Naive thymus-derived CD4-positive, alpha-beta T cell (primary cell): ENCODE data around the gene MAPK12. TPM values are rescaled to one million over a fixed set of nuclear protein-coding genes. Genes with fewer than 3 reads are reported as not detected.

Experiments
- ATAC-seq: fragments of 150-1000 bp; cut with Tn5 transposase; 2 replicates; pipeline ENCODE4 v1.10.0; 2021; ENCODE audit warnings: mild to moderate bottlenecking, moderate library complexity
- CTCF ChIA-PET: fragments of 350-600 bp; sonication (Branson Sonifier 250); formaldehyde crosslinking; loops from one replicate; lab custom pipeline; 2021; ENCODE audit warnings: antibody characterized with exemption; lab: Charles Lee
- POLR2A ChIA-PET: fragments of 350-600 bp; sonication (Branson Sonifier 250); formaldehyde crosslinking; loops from one replicate; lab custom pipeline; 2021; ENCODE audit warnings: antibody characterized with exemption, inconsistent platforms; lab: Charles Lee
- DNase-seq, 9 donors: peaks; one replicate each; pipeline versions ENCODE4 v3.0.0 to v3.0.0-alpha.2; 2020 to 2022; ENCODE audit warnings: mixed read lengths in 1 of 9
- H3K27ac ChIP-seq: one replicate; pipeline ENCODE4 v1.7.0; 2013; ENCODE audit warnings: mild to moderate bottlenecking, low read depth, low read length, moderate library complexity
- H3K27me3 ChIP-seq, 2 donors: one replicate each; pipeline ENCODE4 v1.7.0; 2013; ENCODE audit warnings: low read length in 2 of 2, mild to moderate bottlenecking in 2 of 2, moderate library complexity in 2 of 2; ENCODE audit not compliant: control insufficient read depth in 2 of 2, insufficient read depth in 2 of 2
- H3K36me3 ChIP-seq, 3 experiments: 1 replicate in 2 of 3; 2 replicates in 1 of 3; pipeline ENCODE4 v1.7.0; 2013; ENCODE audit warnings: low read length in 3 of 3, mild to moderate bottlenecking in 3 of 3, moderate library complexity in 1 of 3; ENCODE audit not compliant: insufficient read depth in 3 of 3, control insufficient read depth in 2 of 3
- H3K4me1 ChIP-seq, 2 donors: one replicate each; pipeline ENCODE4 v1.7.0; 2013; ENCODE audit warnings: low read length in 2 of 2, mild to moderate bottlenecking in 2 of 2, moderate library complexity in 1 of 2; ENCODE audit not compliant: control insufficient read depth in 2 of 2, insufficient read depth in 2 of 2
- H3K4me3 ChIP-seq: 2 replicates; pipeline ENCODE4 v1.7.0; 2013; ENCODE audit warnings: mild to moderate bottlenecking, low read length
- H3K9me3 ChIP-seq, 3 experiments: 1 replicate in 2 of 3; 2 replicates in 1 of 3; pipeline ENCODE4 v1.7.0; 2013; ENCODE audit warnings: low read length in 3 of 3; ENCODE audit not compliant: control insufficient read depth in 2 of 3
- H3K27ac Mint-ChIP-seq, 9 donors: one replicate each; pipeline ENCODE4 v1.8.0; 2020 to 2022; ENCODE audit warnings: mixed read lengths in 9 of 9, mild to moderate bottlenecking in 8 of 9, moderate library complexity in 5 of 9, inconsistent platforms in 2 of 9
- H3K27me3 Mint-ChIP-seq, 5 donors: one replicate each; pipeline ENCODE4 v1.8.0; 2021 to 2022; ENCODE audit warnings: mixed read lengths in 5 of 5, mild to moderate bottlenecking in 1 of 5
- H3K36me3 Mint-ChIP-seq, 5 donors: one replicate each; pipeline ENCODE4 v1.8.0; 2020 to 2022; ENCODE audit warnings: mixed read lengths in 5 of 5, mild to moderate bottlenecking in 3 of 5, inconsistent platforms in 1 of 5
- H3K4me1 Mint-ChIP-seq, 7 donors: one replicate each; pipeline ENCODE4 v1.8.0; 2020 to 2022; ENCODE audit warnings: mixed read lengths in 7 of 7, mild to moderate bottlenecking in 3 of 7, inconsistent platforms in 1 of 7
- H3K4me3 Mint-ChIP-seq, 10 donors: one replicate each; pipeline ENCODE4 v1.8.0; 2020 to 2022; ENCODE audit warnings: mild to moderate bottlenecking in 10 of 10, mixed read lengths in 10 of 10, moderate library complexity in 6 of 10, inconsistent platforms in 2 of 10
- H3K9me3 Mint-ChIP-seq, 11 donors: one replicate each; pipeline ENCODE4 v1.8.0; 2020 to 2022; ENCODE audit warnings: mixed read lengths in 11 of 11, mild to moderate bottlenecking in 4 of 11, inconsistent platforms in 1 of 11, moderate library complexity in 1 of 11
- intact Hi-C, 2 donors: fragments of 100-400 bp; cut with micrococcal nuclease; formaldehyde crosslinking; loops; one replicate each; pipeline ENCODE4 v1.15.1; 2023
- polyA plus RNA-seq, 2 donors: library from polyadenylated mRNA; unstranded; fragments of 300-500 nt; fragmentation: Illumina TruSeq; gene quantifications; one replicate each; pipeline ENCODE4 v1.2.3, GENCODE V29; 2021
- total RNA-seq, 6 experiments: library from RNA in 5 of 6; stranded (reverse) in 5 of 6; gene quantifications; 1 replicate in 5 of 6; 2 replicates in 1 of 6; pipeline ENCODE4 v1.2.3 and lab custom pipeline; 2021 to 2026

The MAPK12 gene
- total and polyA plus RNA-seq, 7 experiments from 2014 or later: 0.07 to 6.2 (median 2.1) TPM; not detected in 1

DNA sequence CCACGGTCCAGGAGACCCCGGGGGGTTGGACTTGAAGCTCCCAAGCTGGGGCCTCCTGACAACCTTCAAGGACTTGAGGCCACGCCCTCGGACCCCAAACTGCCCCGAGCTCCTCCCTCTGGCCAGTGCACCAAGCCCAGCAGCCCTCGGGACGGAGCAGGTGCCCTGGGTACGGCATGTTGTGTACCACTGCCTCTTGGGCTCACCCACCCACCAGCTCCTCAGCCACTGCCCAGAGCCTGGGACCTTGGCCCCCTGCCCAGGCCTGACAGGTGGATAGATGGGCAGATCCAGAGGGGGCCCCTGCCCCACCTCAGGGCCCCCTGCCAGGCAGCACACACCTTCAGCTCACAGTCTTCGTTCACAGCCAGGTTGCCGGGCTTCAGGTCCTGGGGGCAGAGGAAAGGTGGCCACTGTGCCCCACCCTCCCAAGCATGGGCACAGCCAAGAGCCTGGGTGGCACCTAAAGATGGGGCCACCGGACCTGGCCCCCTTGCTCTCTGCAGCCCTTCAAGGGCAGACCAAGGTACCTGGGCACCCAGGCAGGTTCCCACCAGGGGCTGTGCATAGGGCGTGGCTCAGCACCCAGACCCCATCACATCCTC, 5.1 kb downstream of the MAPK12 start:
- Mint-ChIP-seq H3K27me3 (peaks cover 0 to 13% (median 0%) of the 10 kb centered on the region in 5 donors), H3K36me3 (no peaks in the 10 kb centered on the region)
- POLR2A ChIA-PET: interaction anchor here (1.2 kb wide), 1 partner anchor 86 kb away, joined by 4 read pairs; no protein-coding TSS in a partner anchor

DNA sequence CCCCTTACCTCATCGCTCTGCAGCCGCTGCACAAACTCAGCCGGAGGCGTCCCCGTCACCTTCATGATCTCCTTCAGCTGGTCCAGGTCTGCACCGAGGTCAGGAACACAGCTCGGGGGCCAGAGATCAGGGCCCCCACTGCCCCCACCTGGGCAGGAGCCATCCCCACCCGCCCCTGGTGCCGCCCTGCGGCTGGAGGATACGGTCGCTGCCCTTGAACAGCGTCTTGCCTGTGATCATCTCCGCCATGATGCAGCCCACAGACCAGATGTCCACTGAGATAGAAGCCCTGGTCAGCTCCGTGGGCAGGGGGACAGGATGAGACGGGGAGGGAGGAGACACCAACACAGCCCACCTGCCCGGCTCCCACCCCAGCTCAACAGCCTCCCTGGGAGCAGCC, 5.9 kb downstream of the MAPK12 start:
- Mint-ChIP-seq H3K4me1 (peaks cover 0 to 5% (median 0%) of the 10 kb centered on the region in 7 donors), H3K27me3 (peaks cover 0 to 13% (median 0%) of the 10 kb centered on the region in 5 donors), H3K36me3 (peaks cover 0 to 1% (median 0%) of the 10 kb centered on the region in 5 donors), H3K9me3 (no peaks in the 10 kb centered on the region), H3K4me3 (no peak overlapping the region), H3K27ac (no peak overlapping the region)
- intact Hi-C loops: no loop called here
- POLR2A ChIA-PET: interaction anchor here (0.9 to 1.2 kb wide), 2 partner anchors 86 to 244 kb away, joined by 4 to 5 read pairs; no protein-coding TSS in a partner anchor
- no peaks in the 10 kb centered on the region for H3K27me3 ChIP-seq
- H3K4me1 ChIP-seq: peaks cover 1 to 12% of the 10 kb centered on the region in 2 donors
- ATAC-seq (no peak), DNase-seq (no peak)
- no peaks in the 10 kb centered on the region for H3K36me3 ChIP-seq
- H3K27ac ChIP-seq: no peak overlapping the region
- H3K4me3 ChIP-seq: no peak overlapping the region
- CTCF ChIA-PET: interaction anchor here (0.6 to 1.1 kb wide), 3 partner anchors 14 to 365 kb away, joined by 3 read pairs; no protein-coding TSS in a partner anchor
- no peaks in the 10 kb centered on the region for H3K9me3 ChIP-seq

More for the DNA sequence above, 5.1 kb downstream of the MAPK12 start:
- Histone ChIP-seq H3K27ac (no peak overlapping the region), H3K36me3 (no peaks in the 10 kb centered on the region), H3K27me3 (no peaks in the 10 kb centered on the region), H3K4me1 (peaks cover 0 to 11% of the 10 kb centered on the region in 2 donors), H3K4me3 (no peak overlapping the region), H3K9me3 (no peaks in the 10 kb centered on the region)
- intact Hi-C loops: no loop called here
- Mint-ChIP-seq H3K27ac (no peak overlapping the region), H3K4me3 (no peak overlapping the region), H3K4me1 (peaks cover 0 to 5% (median 0%) of the 10 kb centered on the region in 7 donors), H3K9me3 (no peaks in the 10 kb centered on the region)
- DNase-seq: no peak
- no peak for ATAC-seq
- CTCF ChIA-PET: interaction anchor here (0.9 kb wide), 1 partner anchor 13 kb away, joined by 3 read pairs; no protein-coding TSS in a partner anchor

DNA sequence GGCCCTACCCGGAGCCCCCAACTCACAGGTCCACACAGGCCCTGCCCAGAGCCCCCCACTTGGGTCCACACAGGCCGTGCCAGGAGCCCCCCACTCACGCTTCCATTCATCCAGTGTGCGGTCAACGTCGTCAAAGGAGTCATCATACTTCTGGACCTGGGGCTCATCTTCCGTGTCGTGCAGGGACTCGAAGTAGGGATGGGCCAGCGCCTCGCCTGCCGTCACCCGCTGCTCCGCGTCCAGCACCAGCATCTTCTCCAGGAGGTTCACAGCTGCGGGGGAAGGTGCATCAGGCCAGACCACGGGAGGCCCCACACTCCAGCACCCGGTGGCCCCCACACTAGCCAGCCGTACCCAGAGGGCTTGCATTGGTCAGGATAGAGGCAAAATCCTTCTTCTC, 6.4 kb downstream of the MAPK12 start:
- H3K36me3 ChIP-seq: no peaks in the 10 kb centered on the region
- Mint-ChIP-seq H3K27me3 (peaks cover 0 to 13% (median 0%) of the 10 kb centered on the region in 5 donors), H3K36me3 (peaks cover 0 to 1% (median 0%) of the 10 kb centered on the region in 5 donors), H3K4me1 (peaks cover 0 to 9% (median 4%) of the 10 kb centered on the region in 7 donors), H3K4me3 (no peak overlapping the region), H3K27ac (peak overlapping the region in 1 of 9 donors; percentile 43), H3K9me3 (no peaks in the 10 kb centered on the region)
- ATAC-seq (no peak), DNase-seq (no peak)
- ChIA-PET CTCF (interaction anchor here (0.6 to 1.1 kb wide), 2 partner anchors 73 to 365 kb away, joined by 3 read pairs; no protein-coding TSS in a partner anchor), POLR2A (interaction anchor here (0.9 kb wide), 1 partner anchor 245 kb away, joined by 5 read pairs; no protein-coding TSS in a partner anchor)
- peaks cover 6 to 15% of the 10 kb centered on the region in 2 donors for H3K4me1 ChIP-seq
- no peaks in the 10 kb centered on the region for H3K9me3 ChIP-seq
- H3K27me3 ChIP-seq: no peaks in the 10 kb centered on the region
- no peak overlapping the region for H3K27ac ChIP-seq
- H3K4me3 ChIP-seq: no peak overlapping the region
- intact Hi-C loops: no loop called here

DNA sequence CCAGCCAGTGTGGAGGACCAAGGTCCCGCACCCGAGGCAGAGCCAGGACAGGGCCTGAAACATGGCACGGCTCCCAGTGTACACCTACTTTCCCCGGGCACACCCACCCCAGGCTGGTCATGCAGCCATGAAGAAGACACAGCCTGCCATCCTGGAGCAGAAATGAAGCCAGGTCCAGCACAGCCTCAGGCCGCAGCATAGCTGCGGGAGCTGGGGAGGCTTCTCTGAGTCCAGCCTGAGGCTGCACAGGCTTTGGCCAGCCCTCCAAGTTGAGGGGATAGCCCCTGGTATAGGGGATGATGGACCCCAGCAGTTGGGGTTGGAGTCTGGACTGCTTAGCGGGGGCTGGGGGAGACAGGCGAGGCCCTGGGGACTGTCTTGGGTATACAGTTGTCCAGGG, 7.5 kb downstream of the MAPK12 start:
- Histone ChIP-seq H3K4me1 (peaks cover 15 to 24% of the 10 kb centered on the region in 2 donors), H3K36me3 (peaks cover 0 to 5% (median 0%) of the 10 kb centered on the region in 3 experiments), H3K9me3 (no peaks in the 10 kb centered on the region), H3K27me3 (no peaks in the 10 kb centered on the region), H3K27ac (no peak overlapping the region), H3K4me3 (no peak overlapping the region)
- POLR2A ChIA-PET: no interaction called here
- CTCF ChIA-PET: interaction anchor here (1.8 kb wide), 1 partner anchor 80 kb away, joined by 4 read pairs; no protein-coding TSS in a partner anchor
- Mint-ChIP-seq H3K4me3 (no peak overlapping the region), H3K36me3 (peaks cover 0 to 1% (median 0%) of the 10 kb centered on the region in 5 donors), H3K9me3 (no peaks in the 10 kb centered on the region), H3K27ac (peak overlapping the region in 1 of 9 donors; percentile 65), H3K27me3 (peaks cover 0 to 10% (median 0%) of the 10 kb centered on the region in 5 donors), H3K4me1 (peaks cover 0 to 15% (median 6%) of the 10 kb centered on the region in 7 donors)
- intact Hi-C loops: loop anchor here (5.0 kb wide), 2 partner anchors 58 to 273 kb away; partner anchors contain the start of gene SCO2 (in 1 of the 2)
- DNase-seq: no peak
- no peak for ATAC-seq

- CTCF ChIA-PET: interaction anchor here (0.7 to 2.6 kb wide), 7 partner anchors 13 to 367 kb away, joined by 3 to 18 read pairs (median 4); no protein-coding TSS in a partner anchor
- Histone ChIP-seq H3K36me3 (peaks cover 0 to 9% (median 0%) of the 10 kb centered on the region in 3 experiments), H3K4me1 (peaks cover 15 to 24% of the 10 kb centered on the region in 2 donors), H3K9me3 (no peaks in the 10 kb centered on the region), H3K27ac (no peak overlapping the region), H3K27me3 (no peaks in the 10 kb centered on the region), H3K4me3 (no peak overlapping the region)
- no peak for ATAC-seq
- Mint-ChIP-seq H3K9me3 (no peaks in the 10 kb centered on the region), H3K4me1 (peaks cover 0 to 15% (median 6%) of the 10 kb centered on the region in 7 donors), H3K36me3 (peaks cover 0 to 1% (median 0%) of the 10 kb centered on the region in 5 donors), H3K27ac (peak overlapping the region in 2 of 9 donors; percentile 65 to 77), H3K27me3 (peaks cover 0 to 4% (median 0%) of the 10 kb centered on the region in 5 donors), H3K4me3 (no peak overlapping the region)
- POLR2A ChIA-PET: interaction anchor here (0.6 to 3.6 kb wide), 4 partner anchors 14 to 368 kb away, joined by 3 to 24 read pairs (median 3); no protein-coding TSS in a partner anchor
- DNase-seq: no peak
- intact Hi-C loops: loop anchor here (5.0 kb wide), 2 partner anchors 59 to 274 kb away; partner anchors contain the start of gene SCO2 (in 1 of the 2)
Measured at GRCh38 chr22:50253046-50253915, 8.2 kb downstream of the MAPK12 start.
